NCI-H1048 (cell line): ENCODE results near the gene ETFDH.
"Not testable (repeated sequence)": the region's sequence is repeated elsewhere in the genome, so short reads cannot be mapped to it uniquely, and the experiment has no call there.

ENCODE experiments used
- DNase-seq: peaks from one replicate; lab custom pipeline; 2025; lab: John Stamatoyannopoulos, UW

The ETFDH gene

DNA sequence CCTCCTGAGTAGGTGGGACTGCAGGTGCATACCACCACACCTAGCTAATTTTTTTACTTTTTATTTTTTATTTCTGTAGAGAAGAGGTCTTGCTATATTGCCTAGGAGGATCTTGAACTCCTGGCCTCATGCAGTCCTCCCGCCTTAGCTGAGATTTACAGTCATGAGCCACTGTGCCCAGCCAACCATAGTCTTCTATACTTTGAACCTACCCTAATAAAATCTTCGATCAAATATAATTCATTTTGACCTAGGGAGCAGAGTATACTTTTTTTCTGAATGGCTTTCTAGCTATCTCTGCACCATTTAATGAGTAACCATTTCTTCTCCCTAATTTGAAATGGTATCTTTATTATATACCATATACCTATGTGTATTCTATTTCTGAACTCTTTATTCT is 6.7 kb downstream of the ETFDH start:
- no peak for DNase-seq

- no peak for DNase-seq
These were observed 9.5 kb downstream of the ETFDH start for GRCh38 chr4:158681629-158682028.

DNA sequence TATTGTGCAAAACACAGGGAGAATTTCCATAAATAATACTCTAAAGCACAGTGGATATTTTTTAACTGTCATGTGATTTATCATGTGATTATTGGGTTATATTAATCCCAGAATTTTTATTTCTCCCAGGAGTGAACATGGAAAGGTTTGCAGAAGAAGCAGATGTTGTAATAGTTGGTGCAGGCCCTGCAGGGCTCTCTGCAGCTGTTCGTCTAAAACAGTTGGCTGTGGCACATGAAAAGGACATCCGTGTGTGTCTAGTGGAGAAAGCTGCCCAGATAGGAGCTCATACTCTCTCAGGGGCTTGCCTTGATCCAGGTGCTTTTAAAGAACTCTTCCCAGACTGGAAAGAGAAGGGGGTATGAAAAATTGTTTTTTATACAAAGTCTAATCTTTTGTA is 10.0 kb downstream of the ETFDH start:
- no peak for DNase-seq

GRCh38 chr4:158688813-158689212 is 16.7 kb downstream of the ETFDH start:
- no peak for DNase-seq

- DNase-seq: no peak
These were observed 32.2 kb downstream of the ETFDH start for GRCh38 chr4:158704274-158704673.

DNA sequence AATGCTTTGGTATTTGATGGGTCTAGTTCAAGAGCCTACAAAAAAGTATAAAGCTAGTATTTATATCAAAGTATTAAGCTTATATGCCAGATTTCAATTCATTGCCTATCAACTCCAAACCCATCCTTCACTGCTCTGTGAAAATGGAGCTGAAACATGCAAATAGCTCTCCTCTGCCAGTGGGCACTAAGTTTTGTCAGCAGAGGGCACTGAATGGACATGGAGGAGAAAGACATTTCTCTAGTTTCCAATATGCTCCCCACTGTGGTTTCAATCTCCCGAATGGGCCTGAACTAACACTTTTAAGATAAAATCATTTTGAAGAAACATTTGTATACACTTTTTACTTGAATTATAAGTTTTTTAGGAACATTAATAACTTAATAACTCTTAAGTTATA is 38.7 kb downstream of the ETFDH start:
- DNase-seq: no peak

GRCh38 chr4:158712622-158713021 is 40.5 kb downstream of the ETFDH start:
- not testable (repeated sequence) for DNase-seq

GRCh38 chr4:158714937-158715336 is 42.8 kb downstream of the ETFDH start:
- no peak for DNase-seq

DNA sequence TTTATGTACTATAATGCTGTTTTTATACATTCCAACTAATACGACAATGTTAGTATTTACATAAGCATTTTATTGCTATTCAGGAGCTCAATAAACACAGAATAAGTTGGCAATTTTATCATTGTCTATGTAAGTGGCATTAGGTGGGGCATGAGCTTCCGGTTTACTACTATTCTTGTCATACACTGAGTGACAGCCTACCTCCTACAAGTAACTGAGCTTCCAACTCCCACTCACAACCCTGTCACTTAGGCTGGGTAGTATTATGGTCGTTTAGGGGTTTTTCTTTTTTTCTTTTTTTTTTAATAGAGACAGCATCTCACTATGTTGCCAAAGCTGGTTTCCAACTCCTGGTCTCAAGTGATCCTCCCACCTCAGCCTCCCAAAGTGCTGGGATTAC is 43.7 kb downstream of the ETFDH start:
- DNase-seq: no peak

GRCh38 chr4:158721680-158722079 is 49.6 kb downstream of the ETFDH start:
- no peak for DNase-seq

DNA sequence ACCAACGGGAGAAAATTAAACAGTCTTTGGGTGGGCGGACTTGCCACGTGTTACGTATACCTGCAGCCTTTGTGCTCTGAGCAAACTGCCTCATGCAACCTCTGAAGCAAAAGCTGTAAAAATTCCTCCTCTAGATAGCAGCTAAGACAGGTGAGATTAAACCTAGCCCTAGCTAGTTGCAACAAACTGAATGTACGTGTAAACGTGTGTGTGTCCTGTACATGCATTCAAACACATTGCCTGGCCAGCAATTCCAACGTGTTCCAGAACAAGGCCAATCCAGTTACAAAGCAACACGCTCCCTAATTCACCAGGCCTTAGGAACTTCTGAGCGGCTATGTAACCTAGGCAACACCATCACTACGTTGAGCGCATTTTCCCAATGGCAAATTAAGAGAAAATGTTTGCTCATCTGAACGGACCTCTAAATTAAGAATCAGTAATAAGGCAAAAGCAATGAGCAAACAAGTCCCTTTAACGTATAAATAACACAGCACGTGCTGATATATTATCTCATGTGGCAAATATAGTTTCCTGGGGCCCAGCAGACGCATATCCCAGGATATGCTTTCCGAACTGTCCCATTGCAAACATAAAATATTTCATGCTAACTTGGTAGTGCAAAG is 50.3 kb downstream of the ETFDH start:
- DNase-seq: no peak

GRCh38 chr4:158722917-158723793 is 51.1 kb downstream of the ETFDH start, which contains the start of gene PPID:
Gene PPID, minus strand, starts transcription at chr4:158723396. Its CDS starts 108 bp downstream, at chr4:158723288.
- DNase-seq: peak; percentile 23

DNA sequence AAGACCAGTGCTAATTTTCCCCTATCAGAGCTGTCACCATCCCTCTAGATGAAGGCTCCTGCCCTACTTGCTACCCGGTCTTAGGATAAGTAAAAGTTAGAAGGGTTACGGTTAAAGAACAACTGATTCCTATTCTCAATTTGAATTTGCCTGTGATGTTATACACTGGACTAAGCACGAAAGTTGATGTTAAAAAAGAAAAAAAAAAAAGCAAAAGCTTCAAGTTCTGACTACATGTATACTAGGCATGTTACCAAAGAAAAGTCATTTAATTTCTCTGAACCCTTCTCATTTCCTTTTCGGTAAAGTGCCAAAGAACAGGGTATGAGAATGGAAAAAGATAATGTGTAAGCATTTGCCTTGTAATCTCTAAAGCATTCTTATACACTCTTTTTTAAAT is 52.5 kb downstream of the ETFDH start:
- DNase-seq: no peak

- DNase-seq: no peak
These were observed 54.5 kb downstream of the ETFDH start for GRCh38 chr4:158726633-158727032.

DNA sequence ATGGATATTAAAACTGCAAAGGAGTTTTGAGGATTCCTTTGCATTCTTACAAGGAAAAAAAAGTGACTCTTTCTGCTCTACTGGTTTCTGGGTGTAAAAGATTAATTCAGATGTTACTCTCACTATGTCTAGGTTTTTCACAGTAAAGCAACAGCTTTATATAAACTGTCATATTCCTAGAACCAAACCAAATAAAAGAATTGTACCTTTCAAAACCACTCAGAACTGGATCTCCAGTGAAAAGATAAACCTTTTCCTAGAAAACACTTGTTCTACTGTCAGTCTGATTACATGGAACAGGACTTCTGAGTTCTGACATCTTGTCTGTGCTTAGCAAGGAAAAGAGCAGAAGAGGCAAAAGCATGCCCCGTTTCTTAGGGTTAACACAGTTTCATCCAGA is 56.1 kb downstream of the ETFDH start:
- DNase-seq: no peak

- DNase-seq: no peak
These were observed 57.8 kb downstream of the ETFDH start for GRCh38 chr4:158729716-158730559.

GRCh38 chr4:158738866-158739265 is 66.8 kb downstream of the ETFDH start:
- no peak for DNase-seq

DNA sequence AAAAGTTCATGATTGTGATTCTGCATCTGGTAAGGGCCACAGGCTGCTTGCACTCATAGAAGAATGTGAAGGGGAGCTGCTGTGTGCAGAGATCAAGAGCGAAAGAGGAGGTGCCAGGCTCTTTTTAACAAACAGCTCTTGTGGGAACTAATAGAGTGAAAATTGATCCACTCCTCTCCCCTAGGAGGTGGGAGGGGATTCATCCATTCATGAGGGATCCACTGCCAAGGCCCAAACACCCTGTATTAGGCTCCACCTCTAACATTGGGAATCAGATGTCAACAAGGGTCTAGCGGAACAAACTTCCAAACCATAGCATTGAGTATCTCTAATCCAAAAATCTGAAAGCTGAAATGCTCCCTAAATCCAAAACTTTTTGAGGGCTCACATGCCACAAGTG is 67.5 kb downstream of the ETFDH start:
- no peak for DNase-seq

GRCh38 chr4:158741326-158742021 is 69.4 kb downstream of the ETFDH start:
- no peak for DNase-seq

DNA sequence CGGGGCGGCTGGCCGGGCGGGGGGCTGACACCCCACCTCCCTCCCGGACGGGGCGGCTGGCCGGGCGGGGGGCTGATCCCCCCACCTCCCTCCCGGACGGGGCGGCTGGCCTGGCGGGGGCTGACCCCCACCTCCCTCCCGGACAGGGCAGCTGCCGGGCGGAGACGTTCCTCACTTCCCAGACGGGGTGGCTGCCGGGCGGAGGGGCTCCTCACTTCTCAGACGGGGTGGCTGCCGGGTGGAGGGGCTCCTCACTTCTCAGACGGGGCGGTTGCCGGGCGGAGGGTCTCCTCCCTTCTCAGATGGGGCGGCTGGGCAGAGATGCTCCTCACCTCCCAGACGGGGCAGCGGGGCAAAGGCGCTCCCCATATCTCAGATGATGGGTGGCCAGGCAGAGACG is 74.4 kb downstream of the ETFDH start:
- not testable (repeated sequence) for DNase-seq

GRCh38 chr4:158750379-158750778 is 78.3 kb downstream of the ETFDH start:
- no peak for DNase-seq
